Gastrocnemius medialis (tissue), 4 donors: ENCODE measurements around the gene CABP7. TPM values are rescaled to one million over a fixed set of nuclear protein-coding genes. Genes with fewer than 3 reads are reported as not detected.

Source experiments
- ATAC-seq, 2 donors: fragments of 150-250 bp; one replicate each; pipeline ENCODE4 v1.9.1; 2016
- DNase-seq, 2 donors: peaks; one replicate each; pipeline ENCODE4 v3.0.0-alpha.2; 2019
- H3K27ac ChIP-seq, 4 donors: fragments of 200-600 bp; sonication (generic); 1 replicate in 1 of 4; 2 replicates in 3 of 4; pipeline ENCODE4 v1.5.1; 2016 to 2018; ENCODE audit warnings: mild to moderate bottlenecking in 2 of 4, moderate library complexity in 1 of 4
- H3K27me3 ChIP-seq, 3 donors: fragments of 200-600 bp; sonication (generic) in 2 of 3; 1 replicate in 1 of 3; 2 replicates in 2 of 3; pipeline versions ENCODE4 v1.5.1 to v1.6.0; 2016 to 2019; ENCODE audit warnings: mild to moderate bottlenecking in 1 of 3, moderate library complexity in 1 of 3
- H3K36me3 ChIP-seq, 2 donors: fragments of 200-600 bp; sonication (generic) in 1 of 2; one replicate each; pipeline ENCODE4 v1.5.1; 2017 to 2018
- H3K4me1 ChIP-seq, 2 donors: fragments of 200-600 bp; sonication (generic) in 1 of 2; one replicate each; pipeline ENCODE4 v1.5.1; 2016 to 2017; ENCODE audit warnings: mild to moderate bottlenecking in 2 of 2
- H3K4me3 ChIP-seq, 4 donors: fragments of 200-600 bp; sonication (generic) in 3 of 4; 1 replicate in 1 of 4; 2 replicates in 3 of 4; pipeline ENCODE4 v1.5.1; 2016 to 2019; ENCODE audit warnings: mild to moderate bottlenecking in 2 of 4
- H3K9me3 ChIP-seq, 3 donors: fragments of 200-600 bp; sonication (generic) in 2 of 3; 1 replicate in 1 of 3; 2 replicates in 2 of 3; pipeline ENCODE4 v1.5.1; 2016 to 2019
- POLR2A ChIP-seq, 2 donors: fragments of 450-650 bp; IDR thresholded peaks; one replicate each; pipeline ENCODE4 v1.6.1; 2017; ENCODE audit warnings: antibody characterized with exemption in 2 of 2, mild to moderate bottlenecking in 2 of 2, moderate library complexity in 2 of 2
- in situ Hi-C, 4 donors: fragments of 200-750 bp; cut with MboI; loops; one replicate each; pipeline versions ENCODE4 v1.15.0 to v1.8.0; 2017; ENCODE audit warnings: low sequenced_read_pairs in 4 of 4
- intact Hi-C: fragments of 100-400 bp; cut with DNase I; formaldehyde crosslinking; loops from one replicate; pipeline ENCODE4 v1.15.1; 2023; ENCODE audit warnings: low total_unique reads
- total RNA-seq, 4 donors: library from RNA; depleted of rRNA; stranded (reverse); fragments of >200 nt; gene quantifications; one replicate each; pipeline versions ENCODE4 v1.1.0 to v1.2.3, GENCODE V29; 2016
- TF ChIP-seq, protein P1 (sequence below), 5 experiments: fragments of 450-650 bp in 3 of 5; fragments of 200-600 bp in 2 of 5; sonication (generic) in 2 of 5; IDR thresholded peaks in 4 of 5; conservative IDR thresholded peaks in 1 of 5; 1 replicate in 4 of 5; 2 replicates in 1 of 5; pipeline ENCODE4 v1.5.1; 2016 to 2019; ENCODE audit warnings: antibody characterized with exemption in 5 of 5, mild to moderate bottlenecking in 3 of 5, moderate library complexity in 3 of 5

The CABP7 gene
- total RNA-seq, 4 donors from 2014 or later, result not detected

DNA sequence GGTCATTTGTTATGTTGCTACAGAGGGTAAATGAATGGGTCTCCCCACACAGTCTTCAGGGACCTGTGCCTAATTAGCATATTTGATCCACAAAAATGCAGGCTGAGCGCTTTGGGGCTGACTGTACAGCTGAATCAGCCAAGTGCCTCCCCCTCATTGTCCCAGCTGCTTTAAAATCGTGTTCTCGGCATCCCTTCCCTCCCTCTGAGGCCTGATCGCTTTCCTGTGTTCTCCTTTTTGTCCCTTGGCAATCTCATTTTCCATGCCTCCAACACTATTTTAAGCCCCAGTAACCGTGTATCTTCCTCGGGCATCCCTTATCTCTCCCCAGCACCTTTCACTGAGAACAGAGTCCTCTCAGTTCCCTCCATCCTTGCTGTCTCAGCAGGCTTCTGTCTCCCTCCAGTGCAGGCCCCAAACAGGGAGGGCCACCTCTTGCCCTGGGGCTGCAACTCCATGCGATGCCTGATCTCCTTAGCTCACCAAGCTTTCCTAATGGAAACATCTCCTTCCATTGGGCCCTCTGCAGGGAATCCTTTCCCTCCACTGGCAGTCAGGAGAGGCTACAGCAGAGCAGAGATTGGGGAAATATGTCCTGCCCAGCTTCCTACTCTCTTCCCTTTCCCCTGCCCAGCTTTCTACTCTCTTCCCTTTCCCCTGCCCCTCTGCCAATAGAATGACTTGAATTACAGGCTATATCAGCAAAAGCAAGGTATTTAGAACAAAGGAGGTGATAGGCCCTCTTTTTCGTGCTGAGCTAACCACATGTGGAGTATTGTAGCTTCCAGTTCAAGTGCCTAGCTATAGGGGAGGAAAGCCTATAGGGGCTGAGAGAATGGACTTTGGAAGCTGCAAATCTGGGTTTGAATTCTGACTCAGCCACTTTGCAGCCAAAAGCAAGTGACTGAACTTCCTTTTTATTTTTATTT is 61.2 kb downstream of the CABP7 start:
- no peaks in the 10 kb centered on the region for H3K36me3 ChIP-seq
- H3K9me3 ChIP-seq, result no peaks in the 10 kb centered on the region
- intact Hi-C loops, result loop anchor here (2.0 kb wide), 1 partner anchor 18 kb away; no protein-coding TSS in a partner anchor
- H3K4me1 ChIP-seq, result peaks cover 39 to 42% of the 10 kb centered on the region in 2 donors
- no peak overlapping the region for H3K4me3 ChIP-seq
- no peaks in the 10 kb centered on the region for H3K27me3 ChIP-seq
- ATAC-seq (no peak), DNase-seq (no peak)
- peak overlapping the region; percentile 81 to 90 (median 87) for H3K27ac ChIP-seq
- in situ Hi-C loops, result no loop called here
- no peak for TF ChIP-seq POLR2A (IDR thresholded peaks at IDR 0.05)
- TF ChIP-seq, protein P1, sequence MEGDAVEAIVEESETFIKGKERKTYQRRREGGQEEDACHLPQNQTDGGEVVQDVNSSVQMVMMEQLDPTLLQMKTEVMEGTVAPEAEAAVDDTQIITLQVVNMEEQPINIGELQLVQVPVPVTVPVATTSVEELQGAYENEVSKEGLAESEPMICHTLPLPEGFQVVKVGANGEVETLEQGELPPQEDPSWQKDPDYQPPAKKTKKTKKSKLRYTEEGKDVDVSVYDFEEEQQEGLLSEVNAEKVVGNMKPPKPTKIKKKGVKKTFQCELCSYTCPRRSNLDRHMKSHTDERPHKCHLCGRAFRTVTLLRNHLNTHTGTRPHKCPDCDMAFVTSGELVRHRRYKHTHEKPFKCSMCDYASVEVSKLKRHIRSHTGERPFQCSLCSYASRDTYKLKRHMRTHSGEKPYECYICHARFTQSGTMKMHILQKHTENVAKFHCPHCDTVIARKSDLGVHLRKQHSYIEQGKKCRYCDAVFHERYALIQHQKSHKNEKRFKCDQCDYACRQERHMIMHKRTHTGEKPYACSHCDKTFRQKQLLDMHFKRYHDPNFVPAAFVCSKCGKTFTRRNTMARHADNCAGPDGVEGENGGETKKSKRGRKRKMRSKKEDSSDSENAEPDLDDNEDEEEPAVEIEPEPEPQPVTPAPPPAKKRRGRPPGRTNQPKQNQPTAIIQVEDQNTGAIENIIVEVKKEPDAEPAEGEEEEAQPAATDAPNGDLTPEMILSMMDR (IDR thresholded peaks at IDR 0.05 in 4 of 5, conservative IDR thresholded peaks at IDR 0.05 in 1 of 5), result no peak

Other genes starting within 250 kb of the CABP7 start
- gene NEFH, start 239.8 kb upstream of the CABP7 start, total RNA-seq, result under 1 TPM in 2 of 4 donors, not detected in 2; 0.15 to 0.18 TPM
- 10 to 100 TPM; 38.4 to 71.4 (median 56.3) TPM for gene THOC5, start 166.2 kb upstream of the CABP7 start, total RNA-seq
- 1 to 10 TPM; 1.5 to 5.0 (median 2.0) TPM for gene NIPSNAP1, start 138.9 kb upstream of the CABP7 start, total RNA-seq
- 10 to 100 TPM; 34.7 to 66.3 (median 48.2) TPM for gene NF2, start 116.4 kb upstream of the CABP7 start, total RNA-seq
- gene ZMAT5, start 47.0 kb downstream of the CABP7 start, total RNA-seq, result 10 to 100 TPM; 23.8 to 38.6 (median 33.8) TPM
- 100 to 1,000 TPM; 119 to 261 (median 179) TPM for gene UQCR10, start 47.4 kb downstream of the CABP7 start, total RNA-seq
- gene ASCC2, start 118.3 kb downstream of the CABP7 start, total RNA-seq, result 10 to 100 TPM; 26.4 to 45.2 (median 35.6) TPM
- 10 to 100 TPM; 36.6 to 42.1 (median 37.1) TPM for gene MTMR3, start 163.2 kb downstream of the CABP7 start, total RNA-seq